NCI-H446 treated with DMSO at 0.1 percent for 48 hours (cell line): ENCODE results near the gene ITPRIP.
A peak's percentile ranks its signal among the peaks of the same experiment; 100 is the strongest.

Experiments used
- DNase-seq: peaks from one replicate; lab custom pipeline; 2025; lab: John Stamatoyannopoulos, UW

Gene ITPRIP

DNA sequence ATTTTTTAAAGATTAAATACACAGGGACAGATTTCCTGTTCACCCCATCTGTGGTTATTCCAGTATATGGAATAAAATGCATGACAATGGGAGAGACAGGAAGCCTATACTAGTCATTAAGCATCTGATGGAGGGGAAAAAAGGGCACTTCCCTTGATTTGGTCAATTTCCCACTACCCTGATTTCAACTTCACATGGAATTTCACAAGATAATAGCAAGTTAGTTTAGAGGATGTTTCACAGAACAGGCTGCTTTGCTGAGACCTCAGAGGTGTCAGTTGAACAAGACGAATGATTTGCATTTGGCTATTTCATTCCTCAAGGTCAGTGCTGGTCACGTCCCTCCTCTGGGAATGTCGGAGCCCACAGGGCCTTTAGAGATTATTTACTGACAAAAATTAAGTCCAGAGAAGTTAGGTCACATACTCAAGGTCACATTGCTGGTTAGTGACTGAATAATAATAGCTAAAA lies 4.7 kb upstream of the ITPRIP start:
- no peak for DNase-seq

DNA sequence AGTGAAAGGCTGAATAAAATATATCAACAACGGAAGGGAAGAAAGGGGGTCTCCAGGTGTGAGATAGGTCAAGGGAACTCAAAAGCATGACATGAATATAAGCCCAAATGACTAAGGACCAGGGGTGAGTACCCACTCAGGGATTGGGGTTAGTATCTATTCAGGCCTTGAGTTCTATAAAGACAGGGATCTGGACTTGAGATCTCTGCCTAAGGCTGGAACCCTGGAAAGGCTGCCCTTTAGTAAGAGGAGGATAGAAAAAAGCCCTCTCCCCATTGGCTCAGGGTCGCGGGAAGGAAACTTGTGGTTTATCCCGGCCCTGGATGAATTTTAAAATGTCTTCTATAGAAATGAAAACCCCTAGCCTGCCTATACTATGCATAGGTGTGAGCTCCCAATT lies 2.4 kb upstream of the ITPRIP start:
- DNase-seq: no peak

DNA sequence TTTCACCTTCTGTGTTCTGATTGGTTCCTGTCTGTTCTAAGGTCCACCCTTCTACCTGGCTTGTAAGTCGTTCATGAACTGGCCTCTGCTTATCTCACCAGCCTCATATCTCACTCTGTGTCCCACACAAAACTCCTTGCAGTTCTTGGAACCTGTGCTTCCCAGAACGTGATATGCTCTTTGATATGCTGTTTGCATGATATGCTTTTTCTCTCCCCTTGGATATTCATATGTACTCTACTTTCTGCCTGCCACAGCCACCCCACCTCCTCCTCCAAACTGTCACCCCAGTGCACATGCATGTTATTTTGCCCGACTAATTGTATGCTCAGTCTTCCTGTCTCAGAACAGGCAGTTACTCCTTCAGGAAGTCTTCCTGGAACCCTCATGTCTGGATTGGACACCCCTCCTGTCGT lies 1.9 kb upstream of the ITPRIP start:
- no peak for DNase-seq

DNA sequence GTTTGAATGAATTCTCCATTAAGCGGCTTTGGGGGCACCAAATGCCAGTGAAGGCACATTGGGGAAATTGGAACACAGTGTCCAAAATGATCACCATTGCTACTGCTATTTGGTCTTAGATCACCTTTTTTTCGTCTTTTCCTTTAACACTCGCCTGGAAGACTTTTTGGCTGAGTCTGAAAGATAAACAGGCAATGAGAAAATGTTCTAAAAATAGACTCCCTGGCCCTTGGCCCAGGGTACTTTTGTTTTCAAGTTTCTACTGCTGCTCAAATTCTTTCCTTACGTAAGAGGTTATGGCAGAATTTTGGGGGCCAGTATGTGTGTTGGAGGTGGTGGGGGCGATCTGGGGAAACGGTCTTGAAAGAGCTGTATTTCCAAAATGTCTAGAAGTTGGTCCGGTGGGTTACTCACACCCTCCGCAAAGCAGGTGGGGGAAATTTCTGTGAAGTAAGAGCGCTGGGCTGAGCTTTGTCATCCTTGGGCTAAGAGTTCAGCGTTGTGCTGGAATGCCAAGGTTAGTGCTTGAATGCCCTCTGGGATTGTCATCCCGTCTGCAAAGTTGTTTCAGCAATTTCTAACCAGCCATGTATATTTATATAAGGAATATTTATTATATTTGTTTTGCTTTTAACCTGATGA lies 1.3 kb upstream of the ITPRIP start:
- peak; percentile 29 for DNase-seq

DNA sequence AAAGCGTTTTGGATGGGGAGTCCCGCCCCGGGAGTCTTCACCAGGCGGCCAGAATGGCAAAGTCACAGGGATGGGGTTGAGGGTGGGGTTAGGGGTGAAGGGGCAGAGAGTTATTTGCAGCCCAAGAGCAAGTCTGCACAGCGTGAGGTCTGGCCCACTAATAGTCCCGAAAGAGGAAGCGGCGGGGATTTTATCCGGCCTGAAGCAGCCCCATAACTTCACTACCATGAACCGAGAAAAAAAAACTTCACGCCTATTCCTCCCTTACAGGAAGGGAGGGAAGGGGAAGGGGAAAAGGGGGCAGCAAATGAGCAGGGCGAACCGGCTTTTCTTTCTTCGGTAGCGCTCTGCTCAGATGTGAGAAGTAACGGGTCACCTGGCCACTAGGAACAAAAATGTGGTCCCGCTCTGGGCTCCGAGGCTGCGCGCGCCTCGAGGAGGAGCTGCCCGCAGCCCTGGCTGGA lies 712 bp downstream of the ITPRIP start:
- DNase-seq: no peak

DNA sequence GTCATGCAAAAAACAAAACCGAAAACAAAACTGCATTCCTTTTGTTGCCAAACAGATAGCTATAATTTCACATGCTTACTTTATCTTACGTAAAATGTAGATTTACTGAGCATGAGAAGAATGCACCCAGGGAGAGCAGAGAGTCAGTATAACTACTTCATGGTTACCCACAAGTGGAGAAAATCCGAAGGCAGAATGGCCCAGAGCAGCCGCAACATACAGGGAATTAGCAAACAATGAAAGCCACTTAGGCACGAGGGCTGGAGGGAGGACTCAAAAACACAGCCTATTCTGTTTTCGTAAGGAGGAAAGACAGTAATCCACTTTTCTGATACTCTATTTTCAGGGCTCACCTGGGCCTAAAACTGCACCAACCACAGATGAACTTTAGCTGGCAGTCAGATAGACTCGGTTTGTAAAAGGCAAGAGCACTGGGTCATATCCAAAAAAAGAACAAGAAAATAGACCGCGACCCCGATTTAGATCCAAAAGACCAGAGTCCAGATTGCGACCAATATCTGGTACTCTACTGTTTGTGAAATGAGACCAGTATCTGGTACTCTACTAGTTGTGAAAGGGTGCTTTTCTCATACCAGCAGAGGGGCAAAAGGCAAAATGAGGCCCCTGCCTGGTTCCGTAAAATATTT lies 1.3 kb downstream of the ITPRIP start:
- DNase-seq: no peak

DNA sequence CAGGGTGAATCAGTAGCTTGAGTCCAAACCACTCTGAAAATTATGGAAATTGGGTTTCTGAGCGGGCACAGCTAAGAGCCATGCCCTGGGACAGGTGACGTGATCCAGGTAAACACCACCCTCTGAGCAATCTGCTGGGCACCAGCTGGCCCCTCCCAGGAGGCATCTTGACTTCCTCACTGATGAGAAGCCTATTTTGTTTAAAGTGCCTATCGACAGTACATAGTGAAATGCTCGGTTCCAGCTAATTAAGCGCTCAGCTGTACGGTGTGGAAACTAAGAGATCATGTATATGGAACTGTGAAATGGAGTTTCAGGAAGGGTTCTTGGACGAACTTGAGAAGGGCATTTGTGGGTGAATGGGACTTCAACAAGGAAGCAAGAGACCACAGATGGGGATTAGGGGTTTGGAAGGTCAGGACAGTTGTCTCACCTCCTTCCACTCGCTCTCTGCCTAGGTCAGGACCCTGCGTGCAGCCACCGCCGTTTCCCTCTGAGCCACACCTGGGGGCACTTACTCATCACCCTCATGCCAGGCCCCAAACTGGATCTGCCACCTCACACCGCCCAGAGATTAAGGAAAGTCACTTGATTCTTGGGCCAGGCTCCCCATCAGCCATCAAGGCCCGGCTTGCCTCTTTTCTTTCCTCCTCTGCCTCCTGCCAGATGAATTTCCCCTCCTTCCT lies 3.2 kb downstream of the ITPRIP start:
- no peak for DNase-seq

DNA sequence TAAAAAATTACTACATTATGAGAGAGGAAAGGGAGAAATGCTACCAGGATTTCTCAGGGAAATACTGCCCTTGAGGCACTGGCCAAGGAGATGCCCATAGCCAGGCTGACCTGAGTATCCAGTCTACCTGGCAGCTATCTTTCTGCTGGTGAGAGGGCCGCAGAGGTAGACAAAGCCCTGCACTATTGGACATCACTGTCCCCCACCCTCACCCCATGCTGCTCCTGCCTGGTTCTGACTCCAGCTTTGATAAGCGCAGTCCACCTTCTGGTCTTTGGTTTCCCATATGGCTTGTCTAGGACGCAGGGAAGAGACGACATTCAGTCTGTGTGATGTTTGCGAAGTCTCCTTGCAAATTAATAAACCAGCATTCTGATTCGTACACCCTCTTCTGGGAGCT lies 3.7 kb downstream of the ITPRIP start:
- DNase-seq: no peak

DNA sequence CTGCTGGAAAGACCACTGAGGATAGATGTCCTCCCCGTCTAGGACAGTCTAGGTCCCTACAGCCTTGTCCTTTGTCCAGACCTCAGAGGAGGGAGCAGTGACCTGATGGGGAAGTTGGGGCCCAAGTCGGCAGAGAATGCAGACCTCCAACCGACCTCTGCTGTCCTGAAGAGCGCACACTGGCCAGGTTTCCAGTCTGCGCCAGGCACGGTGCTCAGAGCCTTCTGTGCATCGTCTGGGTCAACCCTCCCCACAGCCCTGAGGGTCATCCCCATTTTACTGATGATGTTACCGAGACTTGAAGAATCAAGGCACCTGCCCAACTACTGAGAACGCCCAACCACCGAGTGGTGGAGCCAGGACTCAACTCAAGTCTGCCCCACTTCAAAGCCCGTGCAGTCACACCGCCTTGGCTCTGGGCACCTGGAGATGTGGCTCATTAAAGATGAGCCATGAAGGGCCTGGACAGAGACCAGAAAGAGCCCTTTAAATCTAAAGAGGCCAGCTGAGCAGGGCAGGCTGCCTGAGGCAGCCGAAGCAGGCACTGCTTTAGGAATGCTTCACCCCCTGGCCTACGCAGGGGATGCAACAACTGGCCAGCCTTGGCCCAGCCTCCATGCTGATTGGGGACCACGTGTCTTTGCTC lies 4.4 kb downstream of the ITPRIP start:
- DNase-seq: no peak

DNA sequence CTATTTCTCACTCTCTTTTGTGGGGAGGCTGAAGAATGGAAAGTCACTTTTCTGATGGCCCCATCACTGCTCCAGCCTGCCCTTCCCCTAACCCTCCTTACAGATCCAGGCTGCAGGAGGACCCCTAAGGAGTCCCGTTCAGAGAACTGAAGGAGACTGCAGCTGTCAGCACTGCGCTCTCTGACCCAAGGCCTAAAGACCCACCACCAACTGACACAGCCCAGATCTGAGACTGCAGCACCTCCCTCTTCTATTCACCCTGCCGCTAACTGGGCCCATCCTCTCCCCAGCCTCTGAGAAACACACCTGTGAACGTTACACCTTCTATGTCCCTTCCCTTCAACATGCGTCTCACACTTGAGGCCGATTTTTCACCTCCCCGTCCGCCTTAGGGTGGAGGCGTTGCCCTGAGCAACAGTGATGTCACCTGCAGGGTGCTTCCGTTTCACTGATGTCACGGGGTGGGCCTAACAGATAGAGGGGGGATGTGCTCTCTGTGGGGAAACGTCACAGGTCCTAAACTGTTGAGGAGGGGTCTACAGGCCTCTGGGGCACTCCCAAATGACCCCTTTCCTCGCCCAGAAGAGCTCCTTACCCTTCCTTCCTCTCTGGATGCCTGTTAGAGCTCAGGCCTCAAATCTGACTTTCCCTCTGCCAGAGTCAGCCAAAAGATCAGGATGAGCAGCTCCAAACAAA lies 5.1 kb downstream of the ITPRIP start:
- DNase-seq: no peak

DNA sequence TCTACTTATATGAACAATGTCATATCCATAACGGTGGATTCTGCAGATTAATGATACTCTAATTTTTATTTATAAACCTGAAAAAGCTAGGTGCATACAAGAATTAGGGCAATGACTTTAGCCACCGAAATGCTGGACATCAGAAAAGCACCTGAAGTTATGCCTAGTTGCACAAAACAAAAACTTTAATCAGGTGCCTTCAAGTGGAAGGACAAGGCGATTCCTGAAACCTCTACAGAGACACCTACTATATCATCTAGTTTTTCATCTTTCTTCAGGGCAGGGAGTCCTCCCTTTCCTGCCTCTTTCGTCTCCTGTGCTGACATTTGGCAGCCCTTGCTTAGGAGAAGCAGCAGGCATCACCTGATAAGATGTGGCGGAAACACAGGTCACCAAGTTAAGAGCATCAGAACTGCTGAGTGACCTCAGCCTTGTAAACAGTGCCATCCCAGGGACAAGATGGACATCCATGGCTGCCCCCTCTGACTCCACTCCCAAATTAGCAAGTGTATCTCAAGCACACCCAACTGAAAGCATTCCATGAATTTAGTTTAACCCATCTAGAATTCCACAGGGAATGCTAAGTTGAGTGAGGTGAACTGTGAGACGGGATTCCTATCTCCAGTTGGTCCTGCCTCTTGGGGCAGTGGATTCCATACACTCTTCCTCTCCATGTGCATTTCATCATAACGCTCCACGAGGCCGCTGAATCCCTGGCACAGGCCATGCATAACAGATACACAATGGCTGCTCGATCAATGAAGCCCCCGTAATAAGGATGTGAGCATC lies 5.8 kb downstream of the ITPRIP start:
- no peak for DNase-seq

DNA sequence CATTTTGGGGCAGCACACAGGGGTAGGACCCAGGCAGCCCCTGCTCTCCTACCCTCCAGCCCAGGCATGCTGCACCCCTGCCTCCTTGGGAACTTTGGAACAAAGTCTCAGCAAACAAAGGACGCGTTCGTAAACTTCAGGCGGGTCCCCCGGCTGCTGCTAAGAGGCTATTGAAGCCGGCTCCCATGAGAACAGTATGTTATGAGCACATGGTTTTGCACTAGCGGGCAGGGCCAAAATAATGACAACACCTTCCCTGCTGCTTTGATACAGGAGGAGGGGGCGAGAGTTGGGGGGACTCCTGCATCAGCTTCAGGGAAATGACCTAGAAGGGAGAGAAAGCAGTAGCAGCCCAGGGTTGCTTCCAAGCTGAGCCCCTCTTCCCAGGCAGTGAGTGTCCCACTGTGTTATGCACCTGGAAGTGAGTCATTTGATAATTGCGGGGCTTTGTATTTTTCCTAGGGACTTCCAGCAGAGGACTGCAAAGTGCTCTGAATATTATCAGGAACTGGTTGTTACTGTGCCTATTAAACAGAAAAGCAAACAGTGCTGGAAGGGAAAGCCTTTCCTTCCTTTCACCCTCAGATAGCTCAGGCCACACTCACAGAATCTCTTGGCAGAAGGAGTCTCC lies 6.9 kb downstream of the ITPRIP start:
- no peak for DNase-seq

DNA sequence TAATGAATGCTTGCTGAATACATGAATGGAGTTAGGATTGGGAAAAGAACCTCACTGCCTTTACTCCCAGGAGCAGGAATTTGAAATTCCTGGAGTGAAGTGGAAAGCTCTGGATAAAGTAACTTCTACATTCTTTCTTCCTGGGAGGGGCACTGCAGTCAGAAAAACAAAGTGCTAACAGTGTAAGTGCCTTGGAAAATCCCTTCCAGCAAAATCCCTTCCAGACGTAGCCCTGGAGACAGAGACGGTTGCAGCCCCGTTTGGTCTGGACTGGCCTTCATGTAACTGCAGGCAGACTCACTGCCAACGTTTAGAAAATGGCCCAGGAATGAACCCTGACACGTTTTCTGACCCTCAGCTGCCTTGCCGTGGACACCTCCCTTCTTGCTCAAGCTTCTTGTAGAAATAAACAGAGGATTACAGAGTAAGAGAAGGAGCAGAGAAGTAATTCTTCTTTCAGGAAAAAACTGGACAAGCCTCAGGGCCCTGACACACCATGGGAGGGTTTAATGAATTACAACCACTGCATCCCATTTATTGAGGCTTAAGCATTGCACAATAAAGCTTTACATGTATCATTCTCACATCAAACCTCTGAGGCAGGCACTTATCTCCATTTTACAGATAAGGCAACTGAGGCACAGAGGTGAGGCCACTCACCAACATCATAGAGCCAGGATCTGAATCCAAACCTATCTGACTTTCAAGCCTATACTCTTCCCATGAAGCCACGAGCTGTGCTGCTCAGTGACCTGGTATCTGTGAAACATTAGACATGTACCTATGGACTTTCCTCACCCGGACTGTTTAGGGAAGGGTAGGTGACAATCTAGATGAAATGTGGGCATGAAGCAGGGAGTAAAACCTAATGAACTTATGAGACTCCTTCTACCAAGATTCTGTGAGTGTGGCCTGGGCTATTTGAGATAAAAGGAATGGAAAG lies 7.8 kb downstream of the ITPRIP start:
- DNase-seq: no peak

DNA sequence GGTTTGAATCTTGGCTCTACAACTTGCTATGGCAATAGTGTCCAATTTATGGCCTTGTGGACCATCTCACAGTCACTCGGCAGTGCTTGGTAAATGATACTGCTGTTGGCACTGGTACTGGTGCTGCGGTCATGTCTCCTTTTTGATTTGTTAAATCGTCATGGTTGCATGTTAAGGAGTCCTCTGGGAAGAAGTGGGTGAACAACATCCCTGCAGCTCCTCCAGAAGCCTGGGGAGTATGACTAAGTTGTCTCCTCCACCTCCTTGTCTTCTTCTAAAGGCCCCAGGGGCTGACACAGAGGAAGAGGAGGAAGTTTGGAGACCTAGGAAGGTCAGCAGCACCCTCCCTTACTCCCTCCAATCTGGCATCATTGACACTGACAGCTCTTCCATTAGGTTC lies 8.5 kb downstream of the ITPRIP start:
- DNase-seq: no peak

DNA sequence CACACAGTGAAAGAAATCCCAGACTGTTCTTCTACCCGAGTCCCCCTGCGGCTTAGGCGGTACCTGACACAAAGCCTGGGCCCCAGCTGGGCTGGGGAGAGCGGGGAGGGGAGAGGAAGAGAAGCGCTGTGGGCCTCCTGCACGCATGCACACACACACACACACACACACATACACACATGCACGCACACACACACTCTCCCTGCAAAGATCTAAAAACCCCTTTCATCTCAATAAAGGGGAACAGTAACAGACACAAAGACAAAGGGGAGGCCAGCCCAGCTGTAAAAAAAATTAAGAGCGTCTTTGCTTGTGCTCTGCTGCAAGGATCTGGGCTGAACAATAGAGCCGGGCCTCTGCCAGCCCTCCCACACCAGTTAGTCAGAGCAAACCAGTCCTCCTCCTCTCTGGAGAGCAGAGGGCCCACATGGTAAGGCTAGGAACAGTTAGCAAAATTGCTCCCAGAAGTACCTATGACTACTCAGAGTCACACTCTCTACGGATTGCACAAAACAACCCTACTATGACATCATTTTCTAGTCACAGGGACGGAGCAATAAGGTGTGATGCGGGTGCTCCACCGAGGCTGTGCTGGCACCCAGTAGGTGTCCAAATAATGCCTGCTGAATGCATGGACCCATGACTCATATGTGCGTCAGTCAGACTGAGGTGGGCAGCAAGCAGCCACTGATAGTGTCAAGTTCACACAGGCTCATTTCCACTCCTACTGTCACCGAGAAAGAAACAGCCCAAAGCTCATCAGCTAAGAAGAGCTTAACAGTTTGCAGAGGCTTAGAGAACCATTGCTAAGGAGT lies 9.2 kb downstream of the ITPRIP start:
- no peak for DNase-seq

DNA sequence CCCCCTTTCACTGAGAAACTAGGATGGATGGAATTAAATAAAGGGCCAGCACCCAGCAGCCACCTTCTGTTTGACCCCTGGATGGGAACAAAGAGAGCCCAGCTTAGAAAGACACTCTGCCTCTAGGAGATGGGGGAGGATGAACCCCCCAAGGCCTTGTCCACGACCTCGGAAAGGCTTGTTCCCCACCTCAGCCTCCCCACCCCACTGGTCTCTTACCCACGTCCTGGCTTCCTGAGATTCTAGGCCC lies 9.7 kb downstream of the ITPRIP start:
- no peak for DNase-seq

DNA sequence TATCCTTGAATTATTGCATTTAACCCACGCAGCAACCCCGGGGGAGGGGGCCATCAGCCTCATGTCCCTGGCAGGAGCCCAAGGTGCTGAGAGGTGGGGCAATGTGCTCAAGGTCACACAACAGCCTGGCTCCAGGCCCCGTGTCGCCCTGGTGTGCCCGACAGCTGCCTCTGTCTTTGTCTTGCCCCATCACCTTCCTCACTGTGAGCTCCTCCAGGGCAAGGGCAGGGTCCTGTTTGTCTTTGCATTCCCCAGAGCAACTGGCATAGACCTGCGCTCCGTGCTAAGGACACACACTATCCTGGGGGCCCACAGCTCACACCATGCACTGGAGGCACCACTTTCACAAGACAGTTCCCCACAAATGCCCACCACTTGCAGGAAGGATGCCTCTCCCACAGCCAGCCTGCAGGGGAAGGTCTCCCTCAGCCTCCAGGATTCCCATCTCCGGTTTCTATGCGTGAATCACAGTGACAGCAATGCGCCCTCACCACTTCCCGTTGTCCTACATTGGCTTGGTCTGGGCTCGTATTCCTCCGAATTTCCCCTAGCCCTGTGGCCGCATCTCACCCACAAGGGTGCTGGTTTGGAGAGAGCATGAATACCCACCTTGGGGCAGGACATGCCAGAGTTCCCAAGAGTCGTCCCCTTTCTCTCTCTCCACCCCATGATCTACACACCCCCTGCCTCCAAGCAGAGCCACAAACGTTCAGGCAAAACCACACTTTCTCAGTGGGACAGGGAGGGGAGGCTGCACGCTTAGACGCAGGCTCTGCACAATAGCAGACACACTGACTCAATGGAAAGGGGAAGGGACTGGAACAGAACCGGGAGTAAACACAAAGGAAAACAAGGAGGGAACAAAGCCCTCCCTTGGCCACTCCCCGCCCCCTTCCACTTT lies 10.3 kb downstream of the ITPRIP start:
- DNase-seq: no peak

DNA sequence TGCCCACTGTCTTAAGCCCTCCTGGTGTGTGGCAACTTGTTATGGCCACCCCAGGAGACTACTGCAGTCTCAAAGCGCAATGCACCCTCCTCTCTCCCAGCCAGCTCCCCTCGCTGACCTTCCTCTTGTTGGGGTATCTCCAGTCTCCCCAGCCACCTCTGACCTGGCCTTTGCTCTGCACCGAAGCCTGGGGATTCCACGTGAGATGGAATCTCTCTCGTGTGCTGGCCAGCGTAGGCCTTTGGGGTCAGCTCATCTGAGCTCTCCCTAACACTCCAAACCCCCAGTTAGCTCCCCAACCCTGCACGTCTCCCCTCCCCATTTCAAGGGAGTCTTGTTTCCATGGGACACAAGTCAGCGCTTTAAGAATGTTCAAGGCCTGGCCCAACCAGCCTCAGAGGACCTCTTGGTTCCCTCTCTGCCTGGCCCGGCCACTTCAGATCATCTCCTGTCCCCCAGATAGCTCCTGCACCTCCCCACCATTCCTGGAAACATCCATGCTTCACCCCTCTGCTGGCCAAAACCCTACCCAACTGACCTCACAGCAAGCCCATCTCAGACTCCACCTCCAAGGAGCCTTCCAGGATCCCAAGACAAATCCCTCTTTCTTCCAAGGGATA lies 11.2 kb downstream of the ITPRIP start:
- DNase-seq: no peak
